ENCODE measurements around the gene SFMBT2.

DNA sequence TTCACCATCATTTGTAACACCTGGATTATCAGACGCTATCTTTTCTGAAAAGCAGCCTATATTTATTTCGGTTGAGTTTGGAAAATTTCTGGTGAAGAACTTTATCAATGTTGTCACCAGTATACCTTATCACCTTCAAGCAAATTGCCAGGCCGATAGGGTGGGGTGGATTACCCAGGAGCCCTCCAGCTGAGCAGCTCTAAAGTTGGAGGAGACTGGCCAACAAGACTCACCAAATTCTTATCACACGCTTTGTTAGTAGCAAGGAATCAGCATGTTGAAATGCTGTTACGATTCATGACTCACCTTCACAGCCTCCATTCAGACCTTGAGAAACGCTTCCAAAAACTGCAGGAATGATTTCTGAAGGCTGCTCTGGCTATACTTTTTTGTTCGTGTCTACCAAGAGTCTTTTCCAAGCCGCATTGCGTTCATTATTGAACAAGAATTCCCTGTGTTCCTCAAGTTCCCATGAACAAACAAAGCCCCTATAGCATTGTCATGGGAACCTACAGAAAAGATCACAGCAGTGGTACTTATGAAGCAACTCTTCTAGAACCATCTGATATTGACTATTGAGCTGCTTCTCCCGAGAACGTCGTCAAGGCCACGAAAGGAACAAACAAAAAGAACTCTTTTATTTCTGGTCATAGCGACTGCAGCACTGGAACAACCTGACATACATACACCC, 291.4 kb downstream of the SFMBT2 start:
- TF ChIP-seq EP300 (IDR thresholded peaks at IDR 0.05; ENCODE audit: borderline replicate concordance): no peak
- no peak for TF ChIP-seq TAF1 (IDR thresholded peaks at IDR 0.05; ENCODE audit: low read depth)
- TF ChIP-seq RAD21 (IDR thresholded peaks at IDR 0.05; ENCODE audit: low read depth): no peak
- no peak for TF ChIP-seq TCF12 (IDR thresholded peaks at IDR 0.05; ENCODE audit: low read depth)
- TF ChIP-seq EGR1 (IDR thresholded peaks at IDR 0.05): no peak
- TF ChIP-seq, protein P1, sequence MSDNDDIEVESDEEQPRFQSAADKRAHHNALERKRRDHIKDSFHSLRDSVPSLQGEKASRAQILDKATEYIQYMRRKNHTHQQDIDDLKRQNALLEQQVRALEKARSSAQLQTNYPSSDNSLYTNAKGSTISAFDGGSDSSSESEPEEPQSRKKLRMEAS (IDR thresholded peaks at IDR 0.05): no peak
- TF ChIP-seq FOXM1 (IDR thresholded peaks at IDR 0.05; ENCODE audit: borderline replicate concordance, low read depth): no peak
- TF ChIP-seq NFIC (IDR thresholded peaks at IDR 0.05): no peak
- TF ChIP-seq TEAD4 (IDR thresholded peaks at IDR 0.05): no peak
- no peak for TF ChIP-seq CEBPB (IDR thresholded peaks at IDR 0.05)
- TF ChIP-seq, protein P2, sequence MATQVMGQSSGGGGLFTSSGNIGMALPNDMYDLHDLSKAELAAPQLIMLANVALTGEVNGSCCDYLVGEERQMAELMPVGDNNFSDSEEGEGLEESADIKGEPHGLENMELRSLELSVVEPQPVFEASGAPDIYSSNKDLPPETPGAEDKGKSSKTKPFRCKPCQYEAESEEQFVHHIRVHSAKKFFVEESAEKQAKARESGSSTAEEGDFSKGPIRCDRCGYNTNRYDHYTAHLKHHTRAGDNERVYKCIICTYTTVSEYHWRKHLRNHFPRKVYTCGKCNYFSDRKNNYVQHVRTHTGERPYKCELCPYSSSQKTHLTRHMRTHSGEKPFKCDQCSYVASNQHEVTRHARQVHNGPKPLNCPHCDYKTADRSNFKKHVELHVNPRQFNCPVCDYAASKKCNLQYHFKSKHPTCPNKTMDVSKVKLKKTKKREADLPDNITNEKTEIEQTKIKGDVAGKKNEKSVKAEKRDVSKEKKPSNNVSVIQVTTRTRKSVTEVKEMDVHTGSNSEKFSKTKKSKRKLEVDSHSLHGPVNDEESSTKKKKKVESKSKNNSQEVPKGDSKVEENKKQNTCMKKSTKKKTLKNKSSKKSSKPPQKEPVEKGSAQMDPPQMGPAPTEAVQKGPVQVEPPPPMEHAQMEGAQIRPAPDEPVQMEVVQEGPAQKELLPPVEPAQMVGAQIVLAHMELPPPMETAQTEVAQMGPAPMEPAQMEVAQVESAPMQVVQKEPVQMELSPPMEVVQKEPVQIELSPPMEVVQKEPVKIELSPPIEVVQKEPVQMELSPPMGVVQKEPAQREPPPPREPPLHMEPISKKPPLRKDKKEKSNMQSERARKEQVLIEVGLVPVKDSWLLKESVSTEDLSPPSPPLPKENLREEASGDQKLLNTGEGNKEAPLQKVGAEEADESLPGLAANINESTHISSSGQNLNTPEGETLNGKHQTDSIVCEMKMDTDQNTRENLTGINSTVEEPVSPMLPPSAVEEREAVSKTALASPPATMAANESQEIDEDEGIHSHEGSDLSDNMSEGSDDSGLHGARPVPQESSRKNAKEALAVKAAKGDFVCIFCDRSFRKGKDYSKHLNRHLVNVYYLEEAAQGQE (IDR thresholded peaks at IDR 0.05; ENCODE audit: low read depth): no peak
- TF ChIP-seq YY1 (IDR thresholded peaks at IDR 0.05; ENCODE audit: low read depth): no peak

All from Ishikawa (cell line).